CD14-positive monocyte (primary cell): Measurements from ENCODE around the gene CCDC88A. TPM values are rescaled to one million over a fixed set of nuclear protein-coding genes. Genes with fewer than 3 reads are reported as not detected.
A peak's percentile ranks its signal among the peaks of the same experiment; 100 is the strongest.
"Not testable (repeated sequence)": the region's sequence is repeated elsewhere in the genome, so short reads cannot be mapped to it uniquely, and the experiment has no call there.

Experiments
- DNase-seq, 3 donors: peaks; one replicate each; pipeline ENCODE4 v3.0.0-alpha.2; 2011 to 2022
- H2AFZ ChIP-seq: 2 replicates; pipeline ENCODE4 v1.6.0; 2012; ENCODE audit warnings: mild to moderate bottlenecking, low read depth, low read length, inconsistent platforms; ENCODE audit not compliant: insufficient read depth, poor library complexity, severe bottlenecking
- H3K27ac ChIP-seq, 2 donors: 1 replicate in 1 of 2; 2 replicates in 1 of 2; pipeline ENCODE4 v1.5.1; 2012 to 2013; ENCODE audit warnings: low read length in 2 of 2, control low read depth in 1 of 2, inconsistent platforms in 1 of 2, low read depth in 1 of 2, mild to moderate bottlenecking in 1 of 2
- H3K27me3 ChIP-seq, 2 donors: one replicate each; pipeline versions ENCODE4 v1.6.0 to v1.6.1; 2011 to 2013; ENCODE audit warnings: low read length in 2 of 2; ENCODE audit not compliant: control insufficient read depth in 2 of 2, insufficient read depth in 2 of 2
- H3K36me3 ChIP-seq, 2 donors: replicated peaks in 1 of 2; 1 replicate in 1 of 2; 2 replicates in 1 of 2; pipeline versions ENCODE4 v1.5.1 to v1.6.1; 2012 to 2013; ENCODE audit warnings: low read length in 2 of 2, control low read depth in 1 of 2, inconsistent platforms in 1 of 2, mild to moderate bottlenecking in 1 of 2; ENCODE audit not compliant: insufficient read depth in 2 of 2, control insufficient read depth in 1 of 2
- H3K4me1 ChIP-seq, 2 donors: 1 replicate in 1 of 2; 2 replicates in 1 of 2; pipeline versions ENCODE4 v1.5.1 to v1.6.1; 2012 to 2013; ENCODE audit warnings: low read length in 2 of 2, control low read depth in 1 of 2, inconsistent platforms in 1 of 2, mild to moderate bottlenecking in 1 of 2, moderate library complexity in 1 of 2; ENCODE audit not compliant: insufficient read depth in 2 of 2, control insufficient read depth in 1 of 2
- H3K4me2 ChIP-seq: replicated peaks from 2 replicates; pipeline ENCODE3; 2012; ENCODE audit warnings: low read length, moderate library complexity, mild to moderate bottlenecking; ENCODE audit not compliant: poor library complexity, severe bottlenecking; ENCODE audit errors: extremely low read depth
- H3K4me3 ChIP-seq, 3 experiments: fragments of 200-600 bp in 1 of 3; sonication (generic) in 1 of 3; replicated peaks in 1 of 3; 1 replicate in 2 of 3; 2 replicates in 1 of 3; pipeline ENCODE4 v1.5.1; 2011 to 2013; ENCODE audit warnings: low read length in 3 of 3, mild to moderate bottlenecking in 3 of 3, control low read depth in 2 of 3, low read depth in 2 of 3, inconsistent platforms in 1 of 3, moderate library complexity in 1 of 3
- H3K79me2 ChIP-seq: 2 replicates; pipeline ENCODE4 v1.6.0; 2012; ENCODE audit warnings: mild to moderate bottlenecking, control low read depth, inconsistent platforms, low read length, moderate library complexity; ENCODE audit not compliant: insufficient read depth
- H3K9ac ChIP-seq: 2 replicates; pipeline ENCODE4 v1.6.0; 2017; ENCODE audit warnings: low read length, mild to moderate bottlenecking; ENCODE audit not compliant: insufficient read depth, poor library complexity, severe bottlenecking
- H3K9me3 ChIP-seq, 2 donors: replicated peaks in 1 of 2; 1 replicate in 1 of 2; 2 replicates in 1 of 2; pipeline versions ENCODE4 v1.5.1 to v1.6.1; 2012 to 2013; ENCODE audit warnings: low read length in 2 of 2, control low read depth in 1 of 2; ENCODE audit not compliant: control insufficient read depth in 1 of 2, insufficient read depth in 1 of 2
- H4K20me1 ChIP-seq: 2 replicates; pipeline ENCODE4 v1.6.0; 2012; ENCODE audit warnings: mild to moderate bottlenecking, low read length, control low read depth, moderate library complexity; ENCODE audit not compliant: insufficient read depth
- H3K27ac Mint-ChIP-seq, 7 donors: one replicate each; pipeline ENCODE4 v1.8.0; 2020; ENCODE audit warnings: mild to moderate bottlenecking in 7 of 7, mixed read lengths in 7 of 7, moderate library complexity in 6 of 7, inconsistent platforms in 2 of 7
- H3K27me3 Mint-ChIP-seq, 3 donors: one replicate each; pipeline ENCODE4 v1.8.0; 2021 to 2022; ENCODE audit warnings: low read depth in 3 of 3, mild to moderate bottlenecking in 3 of 3, mixed read lengths in 3 of 3, moderate library complexity in 3 of 3, inconsistent platforms in 1 of 3
- H3K36me3 Mint-ChIP-seq, 2 donors: one replicate each; pipeline ENCODE4 v1.8.0; 2020; ENCODE audit warnings: mixed read lengths in 2 of 2, inconsistent platforms in 1 of 2, mild to moderate bottlenecking in 1 of 2
- H3K4me1 Mint-ChIP-seq: one replicate; pipeline ENCODE4 v1.8.0; 2020; ENCODE audit warnings: mild to moderate bottlenecking, mixed read lengths
- H3K4me3 Mint-ChIP-seq, 2 donors: one replicate each; pipeline ENCODE4 v1.8.0; 2020; ENCODE audit warnings: mild to moderate bottlenecking in 2 of 2, mixed read lengths in 2 of 2, moderate library complexity in 1 of 2
- H3K9me3 Mint-ChIP-seq, 7 donors: one replicate each; pipeline ENCODE4 v1.8.0; 2020 to 2022; ENCODE audit warnings: mixed read lengths in 7 of 7, mild to moderate bottlenecking in 6 of 7, moderate library complexity in 6 of 7, inconsistent platforms in 2 of 7
- WGBS: methylation state at CpG from one replicate; pipeline ENCODE4 v1.1.5; 2013; ENCODE audit warnings: missing lambda C conversion rate; ENCODE audit not compliant: insufficient coverage; 5-methylcytosine and 5-hydroxymethylcytosine counted together
- intact Hi-C, 2 donors: fragments of 100-400 bp; cut with micrococcal nuclease; formaldehyde crosslinking; loops; one replicate each; pipeline versions ENCODE4 v1.15.0 to v1.15.1; 2023
- polyA plus RNA-seq, 3 donors: library from polyadenylated mRNA; depleted of rRNA in 1 of 3; unstranded in 2 of 3; stranded (reverse) in 1 of 3; fragments of 300-500 nt in 2 of 3; fragments of >200 nt in 1 of 3; fragmentation: Illumina TruSeq in 2 of 3; gene quantifications; 1 replicate in 2 of 3; 2 replicates in 1 of 3; pipeline ENCODE4 v1.2.3, GENCODE V29; 2012 to 2021
- TF ChIP-seq, protein P1 (sequence below): fragments of 200-600 bp; IDR thresholded peaks from one replicate; pipeline ENCODE4 v1.8.0; 2022; ENCODE audit warnings: antibody characterized with exemption, mild to moderate bottlenecking

Gene CCDC88A
- polyA plus RNA-seq, 3 donors: 9.9 to 57.1 (median 17.9) TPM

DNA sequence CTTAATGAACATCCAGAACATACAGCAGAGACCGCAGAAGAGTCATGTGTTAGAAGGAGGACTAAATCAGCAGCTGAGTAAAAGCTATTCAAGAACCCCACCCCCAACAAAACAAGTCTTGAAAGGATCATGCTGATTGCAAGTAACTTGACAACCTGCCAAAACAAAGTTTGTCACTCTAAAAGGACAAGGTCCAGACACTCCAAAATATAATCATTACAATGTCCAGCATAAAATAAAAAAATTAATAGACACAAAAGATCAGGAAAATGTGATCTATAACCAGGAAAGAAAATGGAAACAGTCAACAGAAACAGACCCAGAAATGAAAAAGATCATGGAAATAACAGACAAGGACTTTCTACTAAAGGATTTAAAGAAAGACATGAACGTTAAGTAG lies 28.5 kb downstream of the CCDC88A start:
- H2AFZ ChIP-seq: no peak overlapping the region
- WGBS: no CpG with 5 or more reads among the region's 2 CpGs
- H3K27ac Mint-ChIP-seq: peak overlapping the region in 4 of 7 donors; percentile 45 to 80 (median 63)

DNA sequence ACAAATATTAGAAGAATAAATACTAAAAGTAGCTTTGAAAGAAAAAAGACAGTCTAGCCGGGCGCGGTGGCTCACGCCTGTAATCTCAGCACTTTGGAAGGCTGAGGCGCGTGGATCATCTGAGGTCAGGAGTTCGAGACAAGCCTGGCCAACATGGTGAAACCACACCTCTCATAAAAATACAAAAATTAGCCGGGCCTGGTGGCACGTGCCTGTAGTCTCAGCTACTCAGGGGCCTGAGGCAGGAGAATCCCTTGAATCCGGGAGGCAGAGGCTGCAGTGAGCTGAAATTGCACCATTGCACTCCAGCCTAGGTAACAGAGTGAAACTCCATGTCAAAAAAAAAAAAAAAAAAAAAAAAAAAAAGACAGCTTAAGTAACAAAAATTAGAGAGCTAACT lies 34.1 kb downstream of the CCDC88A start:
- Histone ChIP-seq H4K20me1 (peaks cover 46% of the 10 kb centered on the region), H3K4me1 (peaks cover 14 to 15% of the 10 kb centered on the region in 2 donors), H3K79me2 (peaks cover 90% of the 10 kb centered on the region), H3K36me3 (peaks cover 15 to 58% of the 10 kb centered on the region in 2 donors)
- WGBS: 96% methylated on average over 4 of the region's 10 CpGs
- H3K9me3 ChIP-seq, H3K4me3 Mint-ChIP-seq, DNase-seq, H3K9me3 Mint-ChIP-seq, H3K4me3 ChIP-seq, H3K27me3 ChIP-seq, H3K27me3 Mint-ChIP-seq, H3K9ac ChIP-seq, H3K4me2 ChIP-seq, intact Hi-C loops, H2AFZ ChIP-seq, H3K27ac ChIP-seq: not testable (repeated sequence)
- H3K4me1 Mint-ChIP-seq: peaks cover 16% of the 10 kb centered on the region
- H3K27ac Mint-ChIP-seq: peak overlapping the region in 3 of 7 donors; percentile 15 to 58 (median 21)
- peaks cover 21 to 45% of the 10 kb centered on the region in 2 donors for H3K36me3 Mint-ChIP-seq

More for the DNA sequence above, 28.5 kb downstream of the CCDC88A start:
- Histone ChIP-seq H3K9ac (no peak overlapping the region), H3K36me3 (peaks cover 0 to 38% of the 10 kb centered on the region in 2 donors), H3K9me3 (no peaks in the 10 kb centered on the region), H3K4me3 (no peak overlapping the region), H3K27me3 (no peaks in the 10 kb centered on the region), H3K79me2 (peaks cover 91% of the 10 kb centered on the region), H3K4me2 (peak overlapping the region; percentile 0), H3K27ac (peak overlapping the region in 1 of 2 donors; percentile 61), H3K4me1 (peaks cover 19 to 22% of the 10 kb centered on the region in 2 donors), H4K20me1 (peaks cover 63% of the 10 kb centered on the region)
- peaks cover 13 to 27% of the 10 kb centered on the region in 2 donors for H3K36me3 Mint-ChIP-seq
- no peak overlapping the region for H3K4me3 Mint-ChIP-seq
- peaks cover 37% of the 10 kb centered on the region for H3K4me1 Mint-ChIP-seq
- intact Hi-C loops: no loop called here
- no peak for DNase-seq
- no peaks in the 10 kb centered on the region for H3K9me3 Mint-ChIP-seq
- no peaks in the 10 kb centered on the region for H3K27me3 Mint-ChIP-seq
- TF ChIP-seq, protein P1, sequence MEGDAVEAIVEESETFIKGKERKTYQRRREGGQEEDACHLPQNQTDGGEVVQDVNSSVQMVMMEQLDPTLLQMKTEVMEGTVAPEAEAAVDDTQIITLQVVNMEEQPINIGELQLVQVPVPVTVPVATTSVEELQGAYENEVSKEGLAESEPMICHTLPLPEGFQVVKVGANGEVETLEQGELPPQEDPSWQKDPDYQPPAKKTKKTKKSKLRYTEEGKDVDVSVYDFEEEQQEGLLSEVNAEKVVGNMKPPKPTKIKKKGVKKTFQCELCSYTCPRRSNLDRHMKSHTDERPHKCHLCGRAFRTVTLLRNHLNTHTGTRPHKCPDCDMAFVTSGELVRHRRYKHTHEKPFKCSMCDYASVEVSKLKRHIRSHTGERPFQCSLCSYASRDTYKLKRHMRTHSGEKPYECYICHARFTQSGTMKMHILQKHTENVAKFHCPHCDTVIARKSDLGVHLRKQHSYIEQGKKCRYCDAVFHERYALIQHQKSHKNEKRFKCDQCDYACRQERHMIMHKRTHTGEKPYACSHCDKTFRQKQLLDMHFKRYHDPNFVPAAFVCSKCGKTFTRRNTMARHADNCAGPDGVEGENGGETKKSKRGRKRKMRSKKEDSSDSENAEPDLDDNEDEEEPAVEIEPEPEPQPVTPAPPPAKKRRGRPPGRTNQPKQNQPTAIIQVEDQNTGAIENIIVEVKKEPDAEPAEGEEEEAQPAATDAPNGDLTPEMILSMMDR: no peak
